GM12873 (cell line): Measurements from ENCODE around the gene DCST2.

ENCODE experiments used
- CTCF ChIP-seq: IDR thresholded peaks from 2 replicates; pipeline ENCODE4 v1.5.1; 2012; ENCODE audit warnings: low read depth, mild to moderate bottlenecking, moderate library complexity, low read length, control low read depth; ENCODE audit not compliant: insufficient read depth; ENCODE audit errors: missing control alignments

Gene DCST2

GRCh38 chr1:155026154-155026553 lies 7.4 kb downstream of the DCST2 start:
- no peak for TF ChIP-seq CTCF

- no peak for TF ChIP-seq CTCF
Measured at GRCh38 chr1:155024315-155024714, 9.3 kb downstream of the DCST2 start.

GRCh38 chr1:155023627-155024026 lies 10.0 kb downstream of the DCST2 start:
- TF ChIP-seq CTCF = no peak

DNA sequence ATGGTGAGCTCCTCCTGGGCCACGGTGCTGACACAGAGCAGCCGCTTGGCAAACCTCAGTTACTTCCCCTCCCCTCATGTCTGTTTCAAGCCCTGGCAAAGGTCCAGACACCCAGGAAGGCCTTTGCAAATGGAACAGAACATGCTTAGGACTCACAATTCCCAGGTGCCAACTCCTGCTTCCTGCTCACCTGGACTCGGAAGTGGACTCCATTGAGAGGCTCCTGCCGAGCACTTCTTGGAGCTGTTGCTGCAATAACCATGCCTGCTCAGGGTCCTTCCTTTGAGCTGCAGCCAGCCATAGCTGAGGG lies 10.7 kb downstream of the DCST2 start:
- no peak for TF ChIP-seq CTCF

DNA sequence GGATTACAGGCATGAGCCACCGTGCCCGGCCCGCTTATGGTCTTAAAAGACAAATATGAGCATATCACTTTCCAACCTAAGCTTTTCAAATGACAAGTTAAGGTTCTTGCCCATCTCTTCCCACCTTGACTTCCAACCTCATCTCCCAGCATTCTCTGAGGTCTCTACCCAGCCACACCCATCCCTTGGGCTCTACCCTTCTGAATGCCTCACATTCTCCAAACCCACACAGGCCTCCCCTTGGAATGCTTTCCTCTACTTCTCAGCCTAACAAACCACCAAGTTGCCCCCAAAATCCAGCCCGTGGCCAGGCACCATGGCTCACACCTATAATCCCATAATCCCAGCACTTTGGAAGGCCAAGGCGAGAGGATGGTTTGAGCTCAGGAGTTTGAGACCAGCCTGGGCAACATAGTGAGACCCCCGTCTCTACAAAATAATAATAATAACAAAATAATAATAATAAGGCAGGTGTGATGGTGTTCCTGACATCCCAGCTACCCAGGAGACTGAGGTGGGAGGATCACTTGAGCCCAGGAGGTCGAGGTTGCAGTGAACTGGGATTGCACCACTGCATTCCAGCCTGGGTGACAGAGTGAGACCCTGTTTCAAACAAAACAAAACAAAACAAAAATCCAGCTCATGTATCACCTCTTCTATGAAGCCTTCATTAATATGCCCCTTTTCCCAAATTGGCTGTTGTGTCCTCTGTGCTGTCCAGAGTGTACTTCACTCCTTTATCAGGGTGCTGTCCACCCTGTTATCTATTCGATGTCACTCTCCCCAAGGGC lies 11.2 kb downstream of the DCST2 start:
- TF ChIP-seq CTCF = no peak

- no peak for TF ChIP-seq CTCF
Measured at GRCh38 chr1:155019377-155020245, 14.0 kb downstream of the DCST2 start.

DNA sequence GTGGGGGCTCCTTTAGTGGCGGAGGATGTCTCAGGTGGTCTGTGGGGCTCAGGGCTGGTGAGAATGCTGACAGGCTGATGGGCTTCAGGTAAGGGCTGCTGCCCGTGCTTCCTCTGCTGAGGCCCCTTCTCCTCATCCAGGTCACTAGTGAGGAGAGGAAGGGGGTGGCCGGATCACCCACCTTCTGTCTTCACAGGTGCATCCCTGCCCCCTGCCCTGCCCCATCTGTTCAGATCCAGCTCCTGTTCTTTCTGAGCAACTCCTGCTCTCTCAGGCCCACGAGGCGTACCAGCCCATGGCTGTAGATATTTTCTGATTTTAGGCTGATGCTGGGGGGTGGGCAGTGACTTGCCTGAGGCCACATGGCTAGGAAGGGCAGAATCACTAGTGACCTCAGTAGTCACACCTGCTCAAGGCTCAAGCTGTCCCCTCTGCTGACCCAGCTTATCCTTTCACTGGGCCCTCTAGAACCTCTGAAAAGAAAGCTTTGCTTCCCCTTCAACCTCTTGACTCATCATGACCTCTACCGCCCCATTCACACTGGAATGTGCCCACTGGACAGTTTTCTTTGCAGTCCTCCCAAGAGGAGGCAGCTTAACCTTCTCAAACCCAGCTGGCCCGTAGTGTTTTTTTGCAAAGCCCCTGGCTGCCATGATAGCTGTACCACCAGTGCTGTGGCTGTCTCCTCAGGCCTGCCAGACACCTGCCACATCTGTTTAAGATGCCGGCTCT lies 14.8 kb downstream of the DCST2 start:
- TF ChIP-seq CTCF = no peak
